ENCODE results near the gene TRPV4. TPM values are rescaled to one million over a fixed set of nuclear protein-coding genes. Genes with fewer than 3 reads are reported as not detected.

TRPV4 gene
- total RNA-seq, 1 donor = 0.43 TPM

DNA sequence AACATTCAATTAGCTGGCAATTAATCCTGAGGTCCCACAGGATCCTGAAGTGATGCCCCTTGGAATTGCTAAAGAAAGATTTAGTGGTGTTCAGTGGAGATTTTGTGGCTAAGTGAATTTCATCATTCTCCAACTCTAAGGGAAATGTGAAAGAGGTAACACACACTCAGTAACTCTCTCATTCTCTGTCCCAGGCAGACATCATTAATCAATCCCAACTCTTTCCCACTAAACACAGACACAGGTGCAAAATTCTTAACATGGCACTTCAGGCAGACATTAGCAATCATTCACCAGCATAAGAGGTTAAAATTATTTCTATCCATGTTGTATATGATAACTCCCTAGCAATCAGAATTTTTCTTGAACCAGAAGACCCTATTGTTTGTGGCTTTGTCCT lies 40.2 kb downstream of the TRPV4 start:
- H3K4me3 ChIP-seq (ENCODE audit: low read depth, low read length) = no peak overlapping the region
- TF ChIP-seq CTCF (IDR thresholded peaks at IDR 0.05; ENCODE audit: insufficient read depth, low read depth, low read length) = no peak
- DNase-seq (ENCODE audit: low read depth) = no peak

DNA sequence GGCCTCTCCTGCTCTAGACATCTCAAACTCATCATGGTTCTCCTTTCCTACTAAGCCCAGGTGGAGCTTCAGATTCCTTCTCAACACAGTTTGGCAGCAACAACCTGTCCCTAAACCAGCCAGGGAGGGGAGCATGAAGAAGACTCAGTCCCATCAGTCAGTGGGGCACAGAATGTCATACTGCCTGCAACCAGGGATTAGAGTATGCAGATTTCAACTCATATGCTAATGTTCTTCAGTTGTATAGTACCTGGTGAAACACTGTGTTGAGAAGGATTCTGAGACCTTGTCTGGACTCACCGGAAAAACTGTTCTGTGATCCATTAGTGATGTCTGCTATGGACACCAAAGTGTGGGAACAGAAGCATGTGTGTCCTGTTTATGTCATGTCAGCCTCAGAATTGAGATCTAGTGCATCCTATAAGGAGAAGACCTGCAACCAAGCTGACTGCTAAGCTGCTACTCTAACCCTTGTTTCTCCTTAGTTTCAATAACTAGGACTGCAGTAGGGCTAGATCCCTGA lies 43.6 kb downstream of the TRPV4 start:
- no peak for TF ChIP-seq CTCF (IDR thresholded peaks at IDR 0.05; ENCODE audit: insufficient read depth, low read depth, low read length)
- no peak for DNase-seq (ENCODE audit: low read depth)
- no peak overlapping the region for H3K4me3 ChIP-seq (ENCODE audit: low read depth, low read length)

- no peak for TF ChIP-seq CTCF (IDR thresholded peaks at IDR 0.05; ENCODE audit: insufficient read depth, low read depth, low read length)
- no peak overlapping the region for H3K4me3 ChIP-seq (ENCODE audit: low read depth, low read length)
- DNase-seq (ENCODE audit: low read depth) = no peak
Measured at GRCh38 chr12:109786799-109787198, 46.4 kb downstream of the TRPV4 start.

DNA sequence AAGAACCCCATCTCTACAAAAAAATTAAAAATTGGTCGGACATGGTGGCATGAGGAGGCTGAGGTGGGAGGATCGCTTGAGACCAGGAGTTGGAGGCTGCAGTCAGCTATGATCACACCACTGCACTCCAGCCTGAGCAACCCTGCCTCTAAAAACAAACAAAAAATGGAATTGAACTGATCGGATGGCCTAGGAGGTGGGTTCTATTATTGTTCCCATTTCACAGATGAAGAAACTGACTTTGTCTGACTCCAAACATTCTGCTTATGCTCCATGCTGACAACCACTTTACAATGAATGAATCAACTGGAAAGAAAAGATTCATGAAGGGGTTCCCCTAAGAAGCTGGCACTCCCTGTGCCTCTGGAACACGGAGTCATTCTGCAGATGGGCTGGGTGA lies 47.3 kb downstream of the TRPV4 start:
- DNase-seq (ENCODE audit: low read depth) = no peak
- no peak overlapping the region for H3K4me3 ChIP-seq (ENCODE audit: low read depth, low read length)
- no peak for TF ChIP-seq CTCF (IDR thresholded peaks at IDR 0.05; ENCODE audit: insufficient read depth, low read depth, low read length)

- TF ChIP-seq CTCF (IDR thresholded peaks at IDR 0.05; ENCODE audit: insufficient read depth, low read depth, low read length) = no peak
- DNase-seq (ENCODE audit: low read depth) = no peak
Measured at GRCh38 chr12:109783965-109784244, 49.3 kb downstream of the TRPV4 start.

DNA sequence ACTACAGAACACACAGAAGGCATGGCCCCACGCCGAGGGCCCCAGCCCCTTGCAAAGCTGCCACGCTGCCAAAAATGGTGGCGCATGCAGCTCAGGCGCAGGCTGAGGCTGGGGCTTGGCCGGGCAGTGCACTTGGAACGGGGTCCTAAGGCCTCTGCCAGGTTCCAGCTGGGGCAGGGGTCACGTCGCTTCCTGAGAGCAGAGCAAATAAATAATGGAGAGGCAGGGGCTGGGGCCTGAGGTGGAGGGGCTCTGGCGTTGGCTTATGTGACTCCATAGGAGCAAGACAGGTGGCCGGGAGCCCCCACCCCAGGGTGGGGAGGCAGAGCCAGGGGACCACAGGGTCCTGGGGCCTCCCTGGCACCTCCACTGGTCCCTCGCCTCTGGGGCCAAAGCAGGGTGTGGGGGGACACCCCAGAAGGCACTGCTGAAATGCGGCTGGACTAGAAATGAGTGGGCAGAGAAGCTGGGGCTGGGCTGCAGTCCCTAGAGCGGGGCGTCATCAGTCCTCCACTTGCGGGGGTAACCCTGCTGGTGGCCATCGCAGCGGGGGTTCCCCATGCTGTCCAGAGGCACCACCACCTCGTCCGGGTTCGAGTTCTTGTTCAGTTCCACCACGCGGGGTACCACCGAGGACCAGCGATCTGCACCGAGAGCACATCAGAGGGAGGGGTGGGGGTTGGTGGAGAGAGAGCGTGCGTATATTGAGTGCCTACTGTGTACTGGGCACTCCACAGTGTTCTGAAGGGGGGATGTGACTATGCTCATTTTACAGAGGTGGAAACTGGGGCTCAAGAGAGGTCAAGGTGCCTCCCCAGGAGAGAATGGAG lies 49.8 kb downstream of the TRPV4 start:
- no peak for TF ChIP-seq CTCF (IDR thresholded peaks at IDR 0.05; ENCODE audit: insufficient read depth, low read depth, low read length)
- DNase-seq (ENCODE audit: low read depth) = no peak
- H3K4me3 ChIP-seq (ENCODE audit: low read depth, low read length) = no peak overlapping the region

More at GRCh38 chr12:109783965-109784244, 49.3 kb downstream of the TRPV4 start:
- H3K4me3 ChIP-seq (ENCODE audit: low read depth, low read length) = no peak overlapping the region

- DNase-seq (ENCODE audit: low read depth) = no peak
- no peak for TF ChIP-seq CTCF (IDR thresholded peaks at IDR 0.05; ENCODE audit: insufficient read depth, low read depth, low read length)
- no peak overlapping the region for H3K4me3 ChIP-seq (ENCODE audit: low read depth, low read length)
Measured at GRCh38 chr12:109782326-109782703, 50.9 kb downstream of the TRPV4 start.

Data from fibroblast of villous mesenchyme (primary cell).